ENCODE data around the gene KHDRBS2.
A peak's percentile ranks its signal among the peaks of the same experiment; 100 is the strongest.

KHDRBS2 gene

DNA sequence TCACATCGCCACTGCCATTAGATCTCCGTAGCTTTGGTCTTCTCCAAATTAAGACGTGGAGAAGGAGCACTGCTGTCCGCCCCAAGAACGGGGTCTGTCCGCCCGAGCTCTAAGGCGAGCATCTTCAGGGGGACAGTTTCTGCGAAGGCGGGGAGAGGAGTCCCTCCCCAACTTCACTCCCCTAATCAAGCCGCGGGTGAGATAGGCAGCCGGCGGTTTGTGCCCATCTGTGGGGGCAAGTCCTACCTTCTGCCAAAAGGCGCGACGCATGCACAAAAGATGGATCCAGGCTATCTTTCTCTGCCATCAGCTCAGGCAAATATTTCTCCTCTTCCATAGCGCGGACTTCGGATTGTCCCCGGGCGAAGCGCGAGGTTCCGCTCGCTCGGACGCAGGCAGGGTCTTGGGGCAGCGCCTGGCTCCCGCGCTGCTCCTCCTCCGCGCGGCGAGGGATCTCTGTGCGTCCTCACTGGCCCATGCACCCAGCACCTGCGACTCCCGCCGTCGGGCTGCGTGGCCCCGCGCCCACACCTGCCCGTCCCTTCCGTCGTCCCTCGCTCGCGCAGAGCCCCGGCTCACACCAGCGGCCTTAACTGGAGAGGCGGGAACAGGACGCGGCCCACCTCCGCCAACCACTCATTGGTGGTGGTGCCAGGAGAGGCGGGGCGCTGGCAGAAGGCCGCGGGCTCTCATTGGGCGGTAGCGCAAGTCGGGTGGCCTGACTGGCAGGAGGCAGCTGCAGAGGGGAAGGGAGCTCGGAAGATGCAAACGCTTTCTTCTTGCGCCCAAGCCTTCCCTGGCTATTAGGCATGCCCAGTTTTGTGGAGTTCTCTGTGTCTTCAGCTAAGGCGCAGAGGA, at the start of gene KHDRBS2:
KHDRBS2 (minus strand) TSS at position 614 of the 858 bp plus-strand sequence.
- DNase-seq (ENCODE audit: low spot score) = peak; percentile 7

- DNase-seq (ENCODE audit: low spot score) = no peak
Measured at GRCh38 chr6:62328607-62329006, 42.6 kb upstream of the KHDRBS2 start.

- no peak for DNase-seq (ENCODE audit: low spot score)
Measured at GRCh38 chr6:62324834-62325233, 38.8 kb upstream of the KHDRBS2 start.

GRCh38 chr6:62323818-62324431, 37.9 kb upstream of the KHDRBS2 start:
- no peak for DNase-seq (ENCODE audit: low spot score)

GRCh38 chr6:62298745-62299392, 12.8 kb upstream of the KHDRBS2 start:
- no peak for DNase-seq (ENCODE audit: low spot score)

- DNase-seq (ENCODE audit: low spot score) = no peak
Measured at GRCh38 chr6:62296541-62296940, 10.5 kb upstream of the KHDRBS2 start.

- DNase-seq (ENCODE audit: low spot score) = no peak
Measured at GRCh38 chr6:62288974-62289373, 2.9 kb upstream of the KHDRBS2 start.

DNA sequence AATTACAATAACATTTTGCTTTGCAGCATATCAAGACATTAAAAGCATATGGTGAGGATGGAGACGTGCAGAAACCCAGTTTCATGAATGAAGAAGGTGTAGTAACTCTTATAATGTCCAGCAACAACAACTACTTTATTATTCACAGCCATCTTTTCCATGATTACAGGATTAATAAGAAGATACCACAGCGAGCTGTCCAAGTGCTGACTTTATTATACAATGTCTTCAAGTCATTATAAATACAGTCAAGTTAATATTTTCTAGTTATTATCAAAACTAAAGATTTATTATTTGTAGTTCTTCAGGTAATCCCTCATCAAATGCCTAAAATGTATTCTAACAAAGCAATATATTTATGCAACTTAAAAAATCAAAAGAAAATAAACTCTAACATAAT, 2.5 kb upstream of the KHDRBS2 start:
- no peak for DNase-seq (ENCODE audit: low spot score)

- no peak for DNase-seq (ENCODE audit: low spot score)
Measured at GRCh38 chr6:62286470-62286843, 432 bp upstream of the KHDRBS2 start.

- DNase-seq (ENCODE audit: low spot score) = no peak
Measured at GRCh38 chr6:62284725-62285124, 1.3 kb downstream of the KHDRBS2 start.

DNA sequence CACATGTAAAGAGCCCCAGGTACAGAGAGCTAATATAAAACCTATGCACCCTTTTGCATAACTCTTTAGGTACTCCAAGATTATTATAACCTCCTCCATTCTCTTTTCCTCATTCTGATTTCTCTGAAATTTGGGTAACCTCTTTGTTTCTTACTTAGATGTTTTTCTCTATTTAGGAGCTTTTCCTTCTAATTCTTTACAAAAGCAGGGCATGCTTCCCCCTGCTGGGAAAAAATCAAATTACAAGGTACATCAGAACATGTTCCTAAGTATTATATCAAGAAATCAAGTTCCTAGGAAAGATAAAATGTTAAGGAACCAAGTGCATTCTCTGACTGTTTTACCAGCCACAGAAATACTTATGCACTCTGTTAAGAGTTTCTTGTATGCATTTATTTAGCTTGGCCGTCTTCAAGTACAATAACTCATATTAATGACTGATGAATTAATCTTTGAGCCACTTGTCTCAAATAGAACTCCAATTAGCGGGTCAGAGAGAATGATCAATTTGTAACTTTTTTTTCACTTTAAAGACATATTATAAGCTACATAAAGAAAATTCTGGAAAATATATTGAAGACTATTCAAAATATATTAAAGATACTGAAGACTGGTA, 2.1 kb downstream of the KHDRBS2 start:
- DNase-seq (ENCODE audit: low spot score) = peak; percentile 5

- DNase-seq (ENCODE audit: low spot score) = no peak
Measured at GRCh38 chr6:62283365-62283764, 2.7 kb downstream of the KHDRBS2 start.

- no peak for DNase-seq (ENCODE audit: low spot score)
Measured at GRCh38 chr6:62280099-62280498, 5.9 kb downstream of the KHDRBS2 start.

- DNase-seq (ENCODE audit: low spot score) = no peak
Measured at GRCh38 chr6:62272114-62272513, 13.9 kb downstream of the KHDRBS2 start.

DNA sequence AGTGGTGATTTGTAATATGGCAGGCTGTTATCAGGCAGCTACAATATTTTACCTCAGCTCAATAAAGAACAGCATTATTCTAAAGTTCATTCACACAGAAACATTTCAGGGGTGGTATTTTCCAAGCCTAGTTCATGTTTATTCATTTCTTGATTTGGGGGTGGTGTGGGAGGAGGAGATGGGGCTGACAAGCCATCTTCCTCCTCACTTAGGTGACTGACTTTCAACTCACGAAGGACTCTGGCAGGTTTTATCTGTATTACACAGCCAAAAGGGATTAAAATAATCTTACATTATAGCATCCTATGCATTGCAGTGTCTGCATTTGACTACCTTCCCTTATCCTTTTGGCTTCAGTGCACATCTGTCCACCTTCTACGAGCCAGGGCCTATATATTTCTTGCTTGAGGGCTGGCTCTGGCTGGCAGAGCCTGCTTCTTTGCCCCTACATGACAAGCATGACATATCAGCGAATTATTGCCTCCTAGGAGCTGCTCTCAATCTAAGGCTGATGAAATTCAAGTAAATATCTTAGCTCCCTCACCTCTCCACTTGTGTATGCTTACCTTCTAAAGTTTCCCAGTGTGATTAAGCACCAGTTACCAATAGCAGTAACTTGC, 20.0 kb downstream of the KHDRBS2 start:
- no peak for DNase-seq (ENCODE audit: low spot score)

DNA sequence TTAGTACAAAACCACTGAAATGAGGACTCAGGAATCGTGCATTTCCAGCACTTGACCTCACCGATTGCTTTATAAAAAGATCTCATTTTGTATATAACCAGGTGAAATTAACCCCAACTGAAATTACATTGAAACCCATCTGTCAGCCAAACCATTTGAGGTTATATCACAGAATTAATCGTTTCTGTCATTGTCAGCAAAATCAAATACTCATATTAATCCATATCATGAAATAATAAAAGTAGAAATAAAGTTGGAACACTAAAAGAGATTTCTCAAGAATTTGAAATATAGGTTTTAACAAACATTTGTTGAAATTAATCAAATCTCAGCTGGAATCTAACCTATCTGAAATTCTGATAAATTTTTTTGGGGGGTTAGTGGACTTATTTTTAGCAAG, 23.7 kb downstream of the KHDRBS2 start:
- DNase-seq (ENCODE audit: low spot score) = no peak

GRCh38 chr6:62246087-62246486, 39.9 kb downstream of the KHDRBS2 start:
- DNase-seq (ENCODE audit: low spot score) = no peak

- no peak for DNase-seq (ENCODE audit: low spot score)
Measured at GRCh38 chr6:62236784-62237183, 49.2 kb downstream of the KHDRBS2 start.

- no peak for DNase-seq (ENCODE audit: low spot score)
Measured at GRCh38 chr6:62229231-62229630, 56.8 kb downstream of the KHDRBS2 start.

DNA sequence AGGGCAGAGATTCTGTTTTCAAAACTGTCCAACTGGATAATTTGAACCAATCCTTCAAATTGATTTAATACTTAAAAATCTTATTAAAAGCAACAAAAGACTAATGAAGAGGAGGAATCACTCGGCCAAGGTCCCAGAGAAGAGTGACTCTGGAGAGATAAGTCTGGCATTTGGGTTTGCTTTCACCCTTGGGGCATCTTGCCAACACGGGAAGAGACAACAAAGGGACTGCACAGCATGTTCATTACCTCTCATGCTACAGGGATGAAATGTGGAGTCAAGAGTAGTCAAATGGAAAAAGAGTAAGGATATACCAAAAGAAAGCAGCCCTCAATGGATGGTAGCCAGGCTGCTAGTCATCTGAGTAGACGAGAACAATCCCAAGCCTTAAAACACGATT, 68.2 kb downstream of the KHDRBS2 start:
- DNase-seq (ENCODE audit: low spot score) = no peak

GRCh38 chr6:62202078-62202477, 83.9 kb downstream of the KHDRBS2 start:
- DNase-seq (ENCODE audit: low spot score) = no peak

GRCh38 chr6:62192593-62192992, 93.4 kb downstream of the KHDRBS2 start:
- no peak for DNase-seq (ENCODE audit: low spot score)

All from COLO829 (cell line).